GM10248 (cell line): ENCODE data around the gene CCDC88B.

Experiments
- CTCF ChIA-PET: fragments of 300-600 bp; sonication (Branson Sonifier 250); formaldehyde crosslinking; extraction: SDS; loops from one replicate; lab custom pipeline; 2021; ENCODE audit warnings: antibody characterized with exemption; lab: Yijun Ruan, JAX
- POLR2A ChIA-PET: fragments of 350-650 bp; sonication (Branson Sonifier 250); formaldehyde crosslinking; extraction: SDS; loops from one replicate; lab custom pipeline; 2020; ENCODE audit warnings: antibody characterized with exemption; lab: Yijun Ruan, JAX
- DNase-seq: peaks from one replicate; pipeline ENCODE4 v3.0.0; 2012; ENCODE audit errors: extremely low spot score
- CTCF ChIP-seq: IDR thresholded peaks from 2 replicates; pipeline ENCODE4 v1.5.1; 2012; ENCODE audit warnings: mild to moderate bottlenecking, low read depth; ENCODE audit errors: extremely low read depth, missing control alignments, control extremely low read depth

CCDC88B gene

GRCh38 chr11:64383580-64383979 is 43.6 kb downstream of the CCDC88B start:
- ChIA-PET CTCF (no interaction called here), POLR2A (no interaction called here)

GRCh38 chr11:64384028-64384737 is 44.2 kb downstream of the CCDC88B start:
- CTCF ChIA-PET: no interaction called here
- POLR2A ChIA-PET: no interaction called here
- TF ChIP-seq CTCF: no peak
- DNase-seq: no peak

More at GRCh38 chr11:64383580-64383979, 43.6 kb downstream of the CCDC88B start:
- no peak for DNase-seq
- TF ChIP-seq CTCF: no peak

DNA sequence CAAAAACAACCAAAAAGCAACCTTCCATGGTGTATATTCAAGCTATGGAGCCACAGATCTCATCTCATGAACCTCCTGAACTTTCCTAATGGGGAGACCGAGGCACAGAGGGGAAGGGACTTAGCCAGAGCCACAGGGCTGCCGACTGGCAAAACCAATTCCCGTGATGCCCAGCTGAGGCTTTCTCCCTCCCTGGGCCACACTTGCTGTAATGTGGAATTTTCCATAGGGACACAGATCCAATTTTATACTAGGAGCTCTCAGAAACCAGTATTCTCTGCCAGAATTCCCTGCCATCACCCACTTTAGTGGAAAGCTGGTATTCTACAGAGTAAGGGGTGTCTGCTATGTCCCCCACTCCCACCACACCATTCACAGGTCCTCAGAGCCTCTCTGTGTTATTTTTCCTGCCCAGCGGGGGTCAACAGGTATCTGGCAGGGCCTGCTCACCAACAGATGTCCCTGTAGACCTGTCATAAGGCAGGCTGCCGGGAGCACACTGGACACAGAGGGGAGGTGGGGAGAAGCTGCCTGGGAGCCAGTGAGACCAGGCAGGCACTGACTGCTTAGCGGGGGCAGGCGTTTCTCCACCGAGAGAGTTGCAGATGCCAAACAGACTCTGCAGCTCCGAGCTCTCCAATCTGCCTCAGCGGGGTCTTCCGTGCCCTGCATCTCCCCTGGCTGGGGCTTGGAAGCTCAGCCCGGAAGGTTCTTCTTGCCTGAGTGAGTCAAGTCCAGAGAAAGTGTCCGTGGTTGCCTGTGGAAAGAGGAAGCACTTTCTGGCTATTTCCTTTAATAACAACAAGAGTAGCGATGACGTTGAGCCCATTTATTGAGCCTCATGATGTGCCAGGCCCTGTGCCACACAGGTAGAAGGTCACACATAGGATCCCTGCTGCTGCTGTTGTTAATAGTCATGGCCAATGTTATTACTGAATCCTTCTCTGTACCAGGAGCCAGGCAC is 45.3 kb downstream of the CCDC88B start:
- DNase-seq: no peak
- TF ChIP-seq CTCF: no peak
- CTCF ChIA-PET: no interaction called here
- POLR2A ChIA-PET: no interaction called here

GRCh38 chr11:64385945-64386704 is 46.1 kb downstream of the CCDC88B start:
- no peak for DNase-seq
- CTCF ChIA-PET: no interaction called here
- no peak for TF ChIP-seq CTCF
- POLR2A ChIA-PET: no interaction called here

DNA sequence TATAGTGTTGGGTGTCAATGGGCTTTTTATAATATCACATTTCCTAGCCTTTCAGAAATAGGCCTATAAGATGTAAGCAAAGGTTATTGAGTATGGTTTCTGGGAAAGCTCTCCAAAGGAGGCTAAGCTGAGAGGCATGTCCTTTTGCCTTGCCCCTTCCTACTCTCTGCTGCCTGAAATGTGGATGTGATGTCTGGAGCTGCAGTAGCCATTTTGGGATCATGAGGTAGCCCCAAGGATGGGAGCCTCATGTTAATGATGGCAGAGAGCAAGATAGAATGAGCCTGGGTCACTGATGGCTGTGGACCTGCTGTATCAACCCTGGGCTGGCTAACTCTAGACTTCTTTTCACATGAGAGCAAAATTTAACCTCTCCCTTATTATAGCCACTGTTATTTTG is 47.9 kb downstream of the CCDC88B start:
- ChIA-PET POLR2A (no interaction called here), CTCF (interaction anchor here (1.0 to 1.4 kb wide), 3 partner anchors 17 to 60 kb away, joined by 3 to 4 read pairs (median 4); no protein-coding TSS in a partner anchor)
- DNase-seq: no peak
- TF ChIP-seq CTCF: no peak

DNA sequence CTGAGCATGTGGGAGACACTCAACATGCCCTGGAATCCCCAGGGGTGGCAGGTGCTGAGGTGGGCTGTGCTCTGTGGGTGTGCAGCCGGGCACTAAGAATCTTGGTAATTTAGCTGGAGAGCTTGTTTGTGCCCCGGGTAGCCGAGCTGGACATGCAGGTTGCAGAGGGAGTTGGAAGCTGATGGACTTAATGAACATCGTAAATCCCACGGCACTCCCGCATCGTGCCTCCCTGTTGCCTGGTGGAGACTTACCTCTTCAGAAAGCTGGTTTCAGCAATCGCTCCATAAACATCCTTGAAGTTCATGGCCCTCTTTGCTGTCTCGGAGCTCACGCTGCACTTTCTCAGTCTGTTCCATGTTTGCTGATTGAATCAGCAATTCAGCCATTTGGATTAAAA is 48.9 kb downstream of the CCDC88B start:
- ChIA-PET POLR2A (no interaction called here), CTCF (interaction anchor here (1.1 to 1.3 kb wide), 2 partner anchors 8 to 61 kb away, joined by 3 read pairs; no protein-coding TSS in a partner anchor)
- TF ChIP-seq CTCF: no peak
- no peak for DNase-seq
